Stimulated activated CD4-positive, alpha-beta T cell treated with anti-CD3 and anti-CD28 coated beads, TNF-alpha, amount 100 ng/mL, for 48 hours (primary cell): ENCODE measurements around the gene SBF1.

Experiments
- DNase-seq, 3 donors: peaks; one replicate each; pipeline ENCODE4 v3.0.0-alpha.2; 2020; ENCODE audit warnings: low read depth in 3 of 3

SBF1 gene

GRCh38 chr22:50399751-50400331, 75.0 kb downstream of the SBF1 start:
- peak in 1 of 3 donors; percentile 13 for DNase-seq

GRCh38 chr22:50398831-50399648, 75.8 kb downstream of the SBF1 start:
- DNase-seq = no peak

- peak in 1 of 3 donors; percentile 27 for DNase-seq
Measured at GRCh38 chr22:50397371-50398060, 77.3 kb downstream of the SBF1 start.

- DNase-seq = no peak
Measured at GRCh38 chr22:50396751-50397370, 78.0 kb downstream of the SBF1 start.
